ENCODE data around the gene OSBPL5.

GRCh38 chr11:3200388-3201111 is 35.4 kb upstream of the OSBPL5 start:
- TF ChIP-seq CTCF (IDR thresholded peaks at IDR 0.05) = no peak
- no peak for TF ChIP-seq POLR2AphosphoS5 (IDR thresholded peaks at IDR 0.05)

Measured in stomach (tissue), 4 donors.